Heart left ventricle (tissue), 13 donors: ENCODE data around the gene NCOA1.

Experiments
- CTCF ChIP-seq, 12 donors: fragments of 200-600 bp; sonication (generic) in 4 of 12; IDR thresholded peaks; one replicate each; pipeline versions ENCODE4 v1.5.0 to v1.8.0; 2018 to 2022; ENCODE audit warnings: antibody characterized with exemption in 12 of 12, mild to moderate bottlenecking in 5 of 12
- POLR2A ChIP-seq, 2 donors: fragments of 450-650 bp; IDR thresholded peaks; one replicate each; pipeline ENCODE4 v1.6.1; 2017; ENCODE audit warnings: antibody characterized with exemption in 2 of 2, mild to moderate bottlenecking in 2 of 2, moderate library complexity in 2 of 2
- donor health status: ischemic (EF 13 %, LVEDD 7.1; RV severe dilation, severe dysfunction).
- donor health status: DM: no; HTN: yes; CAD: no.
- donor health status: DM: no; HTN: no; CAD: no.
- donor health status: ischemic (EF 25% LVEDD 6.9; RV normal size, moderate dysfunction).
- donor health status: ischemic (EF 25% LVEDD 5.7; RV mildly dilated, moderate dysfunction).
- donor health status: ischemic (EF 35%, LVEDD 5.7; RV mildly dilated, moderate dysfunction).
- donor health status: nonischemic (EF 11% LVEDD 7.7; RV severe dilation, severe dysfunction).
- donor health status: DM: yes; HTN: yes; CAD: no.
- donor health status: PGD.
- donor health status: ischemic (EF 29% LVEDD 5.4; RV normal size, mild dysfunction).
- donor health status: nonischemic (EF 23%, LVEDD 6.1; RV moderate dilation, normal function).

GRCh38 chr2:24762518-24762917, 271.5 kb downstream of the NCOA1 start:
- no peak for TF ChIP-seq CTCF (IDR thresholded peaks at IDR 0.05)
- no peak for TF ChIP-seq POLR2A (IDR thresholded peaks at IDR 0.05)
